Kasumi-1 (cell line): Measurements from ENCODE around the gene P3H3.

Experiments used
- DNase-seq, 2 experiments: peaks; one replicate each; lab custom pipeline; 2025; lab: John Stamatoyannopoulos, UW

P3H3 gene

DNA sequence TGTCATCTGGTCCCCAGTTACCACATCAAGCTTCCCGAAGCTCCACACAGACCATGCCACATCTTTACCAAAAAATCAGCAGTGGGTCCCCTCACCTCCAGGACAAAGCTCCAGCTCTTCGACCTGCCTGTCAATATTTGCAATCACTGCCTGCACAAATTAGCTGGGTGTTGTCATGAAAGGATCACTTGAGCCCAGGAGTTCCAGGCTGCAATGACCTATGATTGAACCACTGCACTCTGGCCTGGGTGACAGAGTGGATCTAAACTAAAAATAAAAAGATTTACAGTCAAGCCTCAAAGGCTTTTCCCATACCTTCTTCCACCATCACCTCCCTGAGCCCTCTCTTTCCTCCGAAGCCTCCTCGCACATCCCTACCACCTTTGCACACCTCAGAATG is 31.6 kb upstream of the P3H3 start:
- no peak for DNase-seq

DNA sequence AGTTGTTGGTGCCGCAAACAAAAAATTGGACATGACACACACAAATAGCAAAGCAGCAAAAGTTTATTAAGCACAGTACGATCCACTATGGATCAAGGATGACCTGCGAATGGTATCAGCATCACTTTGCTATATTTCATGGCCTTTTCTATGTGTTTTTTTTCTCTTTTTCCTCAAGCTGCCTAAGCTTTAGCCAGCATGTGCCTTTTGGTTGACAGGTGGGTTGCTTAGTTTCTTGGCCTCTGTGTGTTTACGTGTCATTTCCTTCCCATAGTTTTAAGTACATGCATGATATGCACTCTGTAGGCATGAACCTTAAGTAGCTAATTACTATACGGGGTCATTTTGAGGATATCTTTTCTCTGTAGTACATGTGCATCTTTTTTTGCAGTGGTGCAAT is 29.1 kb upstream of the P3H3 start:
- DNase-seq, result no peak

DNA sequence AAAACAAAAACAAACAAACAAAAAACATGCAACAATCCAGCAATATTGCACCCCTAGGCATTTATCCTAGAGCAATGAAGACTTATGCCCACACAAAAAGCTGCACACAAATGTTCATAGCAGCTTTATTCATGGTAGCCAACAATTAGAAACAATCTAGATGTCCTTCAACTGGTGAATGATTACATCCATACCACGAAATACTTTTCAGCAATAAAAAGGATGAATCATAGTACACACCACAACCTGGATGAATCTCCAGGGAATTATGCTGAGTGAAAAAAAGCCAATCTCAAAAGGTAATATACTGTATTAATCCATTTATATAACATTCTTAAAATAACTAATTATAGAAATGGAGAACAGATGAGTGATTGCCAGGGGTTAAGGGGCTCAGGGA is 21.0 kb upstream of the P3H3 start:
- no peak for DNase-seq

DNA sequence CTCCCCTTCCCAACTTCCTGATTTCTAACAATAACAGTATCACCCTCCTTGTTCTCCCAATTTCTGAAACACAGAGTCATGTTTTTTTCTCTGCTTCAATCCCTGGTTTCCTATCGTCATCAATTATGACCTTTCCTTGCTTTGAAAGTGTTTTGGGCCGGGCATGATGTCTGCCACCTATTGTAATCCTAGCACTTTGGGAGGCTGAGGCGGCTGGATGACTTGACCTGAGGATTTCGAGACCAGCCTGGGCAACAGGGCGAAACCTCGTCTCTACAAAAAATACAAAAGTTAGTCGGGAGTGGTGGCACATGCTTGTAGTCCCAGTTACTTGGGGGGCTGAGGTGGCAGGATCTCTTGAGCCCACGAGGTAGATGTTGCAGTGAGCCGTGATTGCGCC is 19.2 kb upstream of the P3H3 start:
- DNase-seq, result no peak

DNA sequence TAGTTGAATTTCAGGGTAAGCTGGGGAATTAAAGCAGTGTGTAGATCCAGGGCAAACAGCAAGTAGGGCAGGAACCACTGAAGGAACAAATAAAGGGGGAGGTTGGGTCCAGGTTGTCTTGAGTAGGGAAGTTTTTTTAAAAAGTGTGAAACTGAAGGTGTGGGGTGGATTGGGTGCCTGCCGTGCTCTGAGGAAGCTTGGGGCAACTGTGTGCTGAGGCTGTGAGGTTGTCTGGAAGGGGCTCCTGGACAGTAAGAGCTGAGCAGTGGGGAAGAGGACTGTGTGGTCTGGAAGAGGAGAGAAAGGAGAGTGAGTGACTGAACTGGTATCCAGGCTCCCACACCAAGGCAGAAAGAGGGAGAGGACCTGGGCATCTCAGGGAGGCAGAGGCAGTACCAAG is 17.4 kb upstream of the P3H3 start:
- no peak for DNase-seq

DNA sequence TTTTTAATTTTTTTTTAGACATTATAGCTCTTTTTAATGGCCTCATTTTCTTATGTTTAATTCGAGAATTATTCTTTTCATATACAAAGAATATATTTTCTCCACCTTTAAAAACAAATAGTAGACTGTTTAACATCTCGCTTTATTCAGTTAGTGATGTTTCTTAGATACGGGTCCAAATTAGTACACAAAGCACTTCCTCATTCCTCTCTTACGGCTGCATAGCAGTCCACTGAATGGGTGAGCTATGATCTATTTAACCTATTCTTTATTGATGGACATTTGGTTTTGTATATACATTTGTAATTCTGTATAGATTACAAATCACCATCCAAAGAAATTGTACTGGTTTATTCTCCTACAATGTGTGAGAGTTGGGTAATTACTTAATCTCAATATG is 14.8 kb upstream of the P3H3 start:
- no peak for DNase-seq

DNA sequence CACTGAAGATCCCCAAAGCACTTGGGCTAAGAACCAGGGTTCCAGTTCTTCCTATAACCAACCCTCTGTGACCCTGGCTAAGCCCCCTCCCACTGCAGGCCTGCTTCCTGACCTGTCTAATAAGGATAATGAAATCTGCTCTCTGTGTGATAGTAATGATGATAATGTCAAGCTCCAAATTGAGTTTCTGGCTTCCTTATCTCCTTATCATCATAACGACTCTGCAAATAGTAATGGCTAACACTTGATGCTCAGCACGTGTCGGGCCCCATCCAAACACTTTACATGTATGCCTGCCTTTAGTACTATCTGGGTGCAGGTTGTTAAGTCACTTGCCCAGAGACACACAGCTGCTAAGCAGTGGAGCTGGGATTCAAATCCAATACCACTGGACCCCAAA is 11.6 kb upstream of the P3H3 start:
- DNase-seq, result no peak

DNA sequence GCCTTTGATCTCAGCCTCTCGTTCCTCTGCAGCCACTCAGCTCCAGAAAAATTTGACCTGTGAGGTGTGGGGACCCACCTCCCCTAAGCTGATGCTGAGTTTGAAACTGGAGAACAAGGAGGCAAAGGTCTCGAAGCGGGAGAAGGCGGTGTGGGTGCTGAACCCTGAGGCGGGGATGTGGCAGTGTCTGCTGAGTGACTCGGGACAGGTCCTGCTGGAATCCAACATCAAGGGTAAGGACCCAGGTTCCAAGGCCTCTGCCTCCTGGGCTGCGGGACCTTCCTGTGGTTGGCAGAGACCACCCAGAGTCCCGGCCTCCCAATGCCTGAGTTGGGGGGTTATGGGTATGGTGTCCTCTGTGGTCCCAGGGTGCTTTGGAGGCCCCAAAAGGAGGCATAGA is 11.1 kb upstream of the P3H3 start:
- DNase-seq, result no peak

DNA sequence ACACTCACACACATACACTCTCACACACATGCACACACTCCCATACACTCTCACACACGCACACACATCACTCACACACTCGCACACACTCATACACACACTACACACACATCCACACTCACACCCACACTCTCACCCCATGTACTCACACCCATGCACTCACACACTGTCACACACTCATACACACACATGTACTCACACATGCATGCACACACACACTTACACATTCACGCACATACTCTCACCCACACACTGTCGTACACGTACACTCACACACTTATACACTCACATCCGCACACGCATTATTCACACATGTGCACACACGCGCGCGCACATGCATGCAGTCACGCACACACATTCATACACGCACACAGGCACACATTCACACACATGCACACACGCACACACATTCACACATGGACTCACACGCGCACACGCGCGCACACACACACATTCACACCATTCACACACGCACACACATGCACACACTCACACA is 10.5 kb upstream of the P3H3 start:
- no peak for DNase-seq

DNA sequence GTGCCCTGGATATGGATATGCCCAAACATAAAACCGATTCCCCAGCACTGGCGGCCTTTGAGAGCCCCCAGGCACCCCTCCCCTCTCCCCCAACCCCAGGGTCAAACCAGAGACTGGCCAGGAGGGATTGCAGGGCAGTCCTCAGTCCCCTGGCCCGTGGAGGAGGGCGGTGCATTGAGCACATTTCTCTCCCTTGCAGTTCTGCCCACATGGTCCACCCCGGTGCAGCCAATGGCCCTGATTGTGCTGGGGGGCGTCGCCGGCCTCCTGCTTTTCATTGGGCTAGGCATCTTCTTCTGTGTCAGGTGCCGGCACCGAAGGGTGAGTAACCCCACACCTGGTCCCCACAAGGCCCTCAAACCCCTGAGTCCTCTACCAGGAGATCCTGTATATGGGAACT is 10.0 kb upstream of the P3H3 start:
- DNase-seq, result no peak

DNA sequence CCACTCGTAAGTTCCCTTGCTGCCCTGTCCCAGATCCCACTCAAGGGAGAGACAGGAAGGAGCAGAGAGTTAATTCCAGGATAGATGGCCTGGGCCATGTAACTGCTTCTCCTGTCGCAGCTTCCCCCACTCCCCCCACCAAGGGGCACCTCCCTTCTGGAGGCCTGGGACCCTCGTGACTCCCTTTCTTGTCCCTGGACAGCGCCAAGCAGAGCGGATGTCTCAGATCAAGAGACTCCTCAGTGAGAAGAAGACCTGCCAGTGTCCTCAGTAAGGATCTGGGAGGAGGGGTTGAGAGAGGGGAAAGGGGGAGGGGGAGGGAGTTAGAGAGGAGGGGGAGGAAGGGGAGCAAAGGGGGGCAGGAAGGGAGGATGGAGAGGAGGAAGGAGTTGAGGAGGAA is 9.6 kb upstream of the P3H3 start:
- DNase-seq, result no peak

DNA sequence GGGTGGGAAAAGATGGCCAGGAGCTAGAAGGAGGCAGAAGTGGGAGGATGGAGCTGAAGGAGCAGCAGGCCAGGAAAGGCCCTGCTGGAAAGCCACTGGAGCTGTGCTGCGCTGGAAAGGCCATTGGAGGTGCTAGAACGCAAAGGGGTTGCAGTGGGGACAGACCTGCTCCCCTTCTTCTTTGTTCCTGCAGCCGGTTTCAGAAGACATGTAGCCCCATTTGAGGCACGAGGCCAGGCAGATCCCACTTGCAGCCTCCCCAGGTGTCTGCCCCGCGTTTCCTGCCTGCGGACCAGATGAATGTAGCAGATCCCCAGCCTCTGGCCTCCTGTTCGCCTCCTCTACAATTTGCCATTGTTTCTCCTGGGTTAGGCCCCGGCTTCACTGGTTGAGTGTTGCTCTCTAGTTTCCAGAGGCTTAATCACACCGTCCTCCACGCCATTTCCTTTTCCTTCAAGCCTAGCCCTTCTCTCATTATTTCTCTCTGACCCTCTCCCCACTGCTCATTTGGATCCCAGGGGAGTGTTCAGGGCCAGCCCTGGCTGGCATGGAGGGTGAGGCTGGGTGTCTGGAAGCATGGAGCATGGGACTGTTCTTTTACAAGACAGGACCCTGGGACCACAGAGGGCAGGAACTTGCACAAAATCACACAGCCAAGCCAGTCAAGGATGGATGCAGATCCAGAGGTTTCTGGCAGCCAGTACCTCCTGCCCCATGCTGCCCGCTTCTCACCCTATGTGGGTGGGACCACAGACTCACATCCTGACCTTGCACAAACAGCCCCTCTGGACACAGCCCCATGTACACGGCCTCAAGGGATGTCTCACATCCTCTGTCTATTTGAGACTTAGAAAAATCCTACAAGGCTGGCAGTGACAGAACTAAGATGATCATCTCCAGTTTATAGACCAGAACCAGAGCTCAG is 8.8 kb upstream of the P3H3 start:
- no peak for DNase-seq

DNA sequence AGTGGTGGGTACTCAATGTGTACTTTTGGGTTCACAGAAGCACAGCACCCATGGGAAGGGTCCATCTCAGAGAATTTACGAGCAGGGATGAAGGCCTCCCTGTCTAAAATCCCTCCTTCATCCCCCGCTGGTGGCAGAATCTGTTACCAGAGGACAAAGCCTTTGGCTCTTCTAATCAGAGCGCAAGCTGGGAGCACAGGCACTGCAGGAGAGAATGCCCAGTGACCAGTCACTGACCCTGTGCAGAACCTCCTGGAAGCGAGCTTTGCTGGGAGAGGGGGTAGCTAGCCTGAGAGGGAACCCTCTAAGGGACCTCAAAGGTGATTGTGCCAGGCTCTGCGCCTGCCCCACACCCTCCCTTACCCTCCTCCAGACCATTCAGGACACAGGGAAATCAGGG is 8.0 kb upstream of the P3H3 start:
- no peak for DNase-seq

DNA sequence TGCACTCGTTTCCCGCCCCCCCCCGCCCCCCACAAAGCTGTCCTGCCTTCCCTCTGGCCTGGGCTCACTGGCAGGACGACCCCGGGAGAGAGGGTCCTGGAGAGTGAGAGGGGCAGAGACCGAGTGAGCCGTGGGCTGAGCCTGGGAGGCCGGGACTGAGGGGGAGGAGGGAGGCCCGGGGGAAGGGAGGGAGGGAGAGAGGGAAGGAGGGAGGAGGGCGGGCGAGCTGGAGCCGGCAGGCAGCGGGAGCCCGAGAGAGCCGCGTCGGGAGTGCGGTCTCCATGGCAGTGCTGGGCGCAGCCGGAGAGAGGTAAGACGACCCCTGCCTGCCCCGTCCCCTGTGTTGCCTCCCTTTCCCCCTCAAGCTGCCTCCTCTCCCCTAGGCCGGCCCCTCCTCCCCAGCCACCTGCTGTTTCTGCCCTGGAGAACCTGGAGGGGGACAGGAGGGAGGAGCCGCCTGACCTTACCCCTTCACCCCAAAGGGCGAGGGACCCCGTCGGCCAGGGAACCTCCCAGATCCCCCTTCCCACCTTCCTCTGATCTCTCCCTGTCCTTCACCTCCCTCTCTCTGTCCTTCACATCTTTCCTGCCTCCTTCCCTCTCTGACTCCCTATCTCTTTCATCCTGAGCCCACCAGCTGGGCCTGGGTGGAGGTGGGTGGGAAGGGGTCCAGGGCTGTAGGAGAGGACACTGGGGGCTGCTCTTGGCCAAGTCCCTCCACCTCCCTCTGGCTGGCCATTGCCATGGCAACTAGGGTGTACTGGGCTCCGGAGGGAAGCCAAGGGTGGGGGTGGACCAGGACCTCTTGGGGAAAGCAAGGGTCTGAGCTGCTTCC is 6.4 kb upstream of the P3H3 start, which contains the start of gene GPR162:
TSS of gene GPR162 (plus strand) at position 231 of the 835 bp plus-strand sequence. CDS start 2,078 bp downstream, outside the sequence.
- peak in 1 of 2 experiments; percentile 30 for DNase-seq

DNA sequence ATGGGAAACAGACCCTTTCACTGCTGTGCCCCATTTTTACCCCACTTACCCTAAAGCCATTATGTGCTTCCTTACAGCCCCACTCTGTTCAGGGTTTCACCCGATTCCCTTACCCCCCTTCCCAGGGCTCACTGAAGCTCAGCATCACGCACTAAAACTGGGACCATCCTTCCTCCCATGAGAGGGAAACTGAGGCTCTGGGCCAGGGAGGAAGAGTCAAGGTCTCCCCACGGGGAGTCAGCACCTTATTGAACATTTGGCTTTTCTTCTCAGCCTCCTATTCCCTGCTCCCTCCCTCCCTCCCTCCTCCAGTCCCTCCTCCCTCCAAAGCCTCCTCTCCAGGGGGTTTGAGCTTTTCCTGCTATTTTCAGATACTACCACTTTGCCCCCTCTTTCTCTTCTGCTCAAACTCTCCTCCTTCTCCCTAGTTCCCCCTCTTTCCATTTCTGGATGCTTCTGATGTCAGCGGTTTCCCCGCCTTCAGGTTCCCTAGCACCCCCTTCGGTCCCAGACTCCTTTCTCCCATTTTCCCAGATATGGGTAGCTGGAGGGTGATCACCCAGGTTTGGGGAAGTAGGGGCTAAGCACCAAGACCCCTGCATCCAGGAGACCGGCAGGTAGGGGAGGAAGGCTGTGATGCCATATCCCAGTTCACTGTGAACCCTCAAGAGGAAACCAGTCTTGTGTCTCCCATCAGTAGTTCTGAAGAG is 5.6 kb upstream of the P3H3 start:
- DNase-seq, result no peak

DNA sequence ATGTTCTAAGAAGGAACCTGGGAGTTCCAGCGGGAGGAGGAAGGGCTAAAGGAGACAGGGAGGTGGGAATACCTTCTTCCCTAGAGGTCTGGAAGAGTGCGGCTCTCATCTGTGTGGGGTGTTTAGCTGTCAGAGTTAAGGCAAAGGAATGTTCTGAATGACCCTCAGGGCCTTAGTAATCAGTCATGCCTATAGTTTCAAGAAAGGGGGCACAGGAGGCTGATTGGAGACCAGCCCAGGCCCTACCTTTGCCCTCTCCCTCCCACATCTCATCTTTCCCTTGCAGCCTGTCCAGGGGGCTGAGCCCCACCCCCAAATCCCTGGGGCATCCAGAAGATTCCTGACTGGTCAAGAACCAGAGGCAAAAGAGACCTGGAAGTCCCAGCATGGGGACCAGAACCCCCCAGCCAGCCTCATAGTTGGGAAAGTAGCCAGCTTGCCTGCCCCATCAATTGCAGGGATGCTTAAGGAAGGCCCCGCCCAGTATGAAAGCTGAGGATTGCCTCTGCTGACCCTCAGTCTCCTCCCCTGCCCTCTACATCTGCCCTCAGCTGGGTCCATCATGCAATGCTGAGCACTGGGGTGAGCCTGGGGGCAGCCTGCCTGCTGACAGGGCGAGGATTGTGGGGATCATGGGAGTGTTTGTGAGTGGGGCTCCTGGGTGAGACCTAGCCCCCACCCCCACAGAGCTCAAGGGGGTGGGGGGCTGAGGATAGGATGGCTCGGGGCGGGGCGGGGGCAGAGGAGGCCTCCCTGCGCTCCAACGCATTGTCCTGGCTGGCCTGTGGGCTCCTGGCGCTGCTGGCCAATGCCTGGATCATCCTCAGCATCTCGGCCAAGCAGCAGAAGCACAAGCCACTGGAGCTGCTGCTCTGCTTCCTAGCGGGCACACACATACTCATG is 4.8 kb upstream of the P3H3 start:
- no peak for DNase-seq

DNA sequence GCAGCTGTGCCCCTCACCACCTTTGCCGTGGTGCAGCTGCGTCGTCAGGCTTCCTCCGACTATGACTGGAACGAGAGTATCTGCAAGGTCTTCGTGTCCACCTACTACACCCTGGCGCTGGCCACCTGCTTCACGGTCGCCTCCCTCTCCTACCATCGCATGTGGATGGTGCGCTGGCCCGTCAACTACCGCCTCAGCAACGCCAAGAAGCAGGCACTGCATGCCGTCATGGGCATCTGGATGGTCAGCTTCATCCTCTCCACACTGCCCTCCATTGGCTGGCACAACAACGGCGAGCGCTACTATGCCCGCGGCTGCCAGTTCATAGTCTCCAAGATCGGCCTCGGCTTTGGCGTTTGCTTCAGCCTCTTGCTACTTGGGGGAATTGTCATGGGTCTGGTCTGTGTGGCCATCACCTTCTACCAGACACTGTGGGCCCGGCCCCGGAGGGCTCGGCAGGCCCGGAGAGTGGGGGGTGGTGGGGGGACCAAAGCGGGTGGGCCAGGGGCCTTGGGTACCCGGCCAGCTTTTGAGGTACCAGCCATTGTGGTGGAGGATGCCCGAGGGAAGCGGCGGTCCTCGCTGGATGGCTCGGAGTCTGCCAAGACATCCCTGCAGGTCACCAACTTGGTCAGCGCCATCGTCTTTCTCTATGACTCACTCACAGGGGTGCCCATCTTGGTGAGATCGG is 4.0 kb upstream of the P3H3 start:
- no peak for DNase-seq

DNA sequence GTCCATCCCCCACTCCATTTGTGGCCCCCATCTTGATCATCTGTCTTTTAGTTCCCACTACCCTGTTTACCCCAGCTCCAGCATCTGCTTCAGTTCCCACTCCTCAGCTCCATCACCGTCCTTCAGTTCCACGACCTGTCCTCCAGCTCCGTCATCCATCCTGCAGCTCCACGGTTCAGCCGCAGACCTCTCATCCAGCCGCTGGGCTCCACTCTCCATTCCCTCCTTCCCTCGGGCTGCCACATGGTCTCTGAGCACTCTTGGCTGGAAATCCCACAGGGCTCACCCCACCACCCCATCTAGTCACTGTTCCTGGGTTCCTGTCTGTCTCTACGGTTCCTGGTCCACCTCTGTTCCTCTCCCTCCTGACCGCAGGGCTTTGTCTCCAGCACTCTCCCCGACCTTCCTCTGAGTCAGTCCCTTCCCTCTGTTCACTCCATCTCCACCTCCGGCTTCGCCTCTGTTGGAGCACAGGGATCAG is 3.3 kb upstream of the P3H3 start:
- no peak for DNase-seq

DNA sequence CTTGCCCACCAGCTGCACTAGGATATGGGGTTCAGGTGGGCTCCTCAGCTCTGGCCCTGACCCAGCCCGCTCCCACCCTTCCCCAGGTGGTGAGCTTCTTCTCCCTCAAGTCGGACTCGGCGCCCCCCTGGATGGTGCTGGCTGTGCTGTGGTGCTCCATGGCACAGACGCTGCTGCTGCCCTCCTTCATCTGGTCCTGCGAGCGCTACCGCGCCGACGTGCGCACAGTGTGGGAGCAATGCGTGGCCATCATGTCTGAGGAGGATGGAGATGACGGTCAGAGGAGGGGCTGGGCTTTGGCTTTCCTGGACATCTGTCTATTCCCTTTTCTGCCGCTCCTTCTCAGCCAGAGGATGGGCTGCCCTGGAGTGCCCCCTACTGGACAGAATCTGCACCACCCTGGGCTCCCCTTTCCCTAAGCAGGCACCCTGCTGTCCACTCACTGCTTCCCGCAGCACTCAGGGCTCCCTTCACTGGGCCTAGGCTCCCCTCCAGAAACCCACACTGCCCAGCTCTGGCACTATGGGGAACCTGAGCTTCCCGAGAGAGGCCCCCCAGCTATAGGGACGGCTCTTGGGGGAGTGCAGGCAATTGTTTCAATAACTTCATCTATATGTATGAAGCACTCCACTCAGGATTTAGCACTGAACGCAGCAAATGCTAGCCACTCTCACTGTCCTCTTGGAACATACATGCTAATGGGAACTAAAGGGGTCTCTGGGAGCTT is 2.6 kb upstream of the P3H3 start:
- peak; percentile 46 to 50 for DNase-seq
